Sciatic nerve (tissue), 2 donors: ENCODE results near the gene SMIM5. TPM values are rescaled to one million over a fixed set of nuclear protein-coding genes. Genes with fewer than 3 reads are reported as not detected.

ENCODE experiments used
- ATAC-seq: fragments of 200-7000 bp; cut with Tn5 transposase; one replicate; pipeline ENCODE4 v1.9.1; 2020; ENCODE audit warnings: mild to moderate bottlenecking, moderate library complexity
- DNase-seq: peaks from one replicate; pipeline ENCODE4 v3.0.0-alpha.2; 2020; ENCODE audit warnings: low spot score
- intact Hi-C: fragments of 100-400 bp; cut with DNase I; formaldehyde crosslinking; loops from one replicate; pipeline ENCODE4 v1.14.2; 2022
- total RNA-seq: library from RNA; stranded (reverse); fragmentation: NEBNext Ultra II Directional; extraction: Animal tissue kit (Norgen Biotek cat#: 25700); gene quantifications from one replicate; pipeline ENCODE4 v1.2.1, GENCODE V29; 2021
- donor health status: DM: no; HTN: no; CAD: no.
- donor health status: DM: no; HTN: no; CAD: no.

The SMIM5 gene
- total RNA-seq, 1 donor from 2014 or later = 12.5 TPM

DNA sequence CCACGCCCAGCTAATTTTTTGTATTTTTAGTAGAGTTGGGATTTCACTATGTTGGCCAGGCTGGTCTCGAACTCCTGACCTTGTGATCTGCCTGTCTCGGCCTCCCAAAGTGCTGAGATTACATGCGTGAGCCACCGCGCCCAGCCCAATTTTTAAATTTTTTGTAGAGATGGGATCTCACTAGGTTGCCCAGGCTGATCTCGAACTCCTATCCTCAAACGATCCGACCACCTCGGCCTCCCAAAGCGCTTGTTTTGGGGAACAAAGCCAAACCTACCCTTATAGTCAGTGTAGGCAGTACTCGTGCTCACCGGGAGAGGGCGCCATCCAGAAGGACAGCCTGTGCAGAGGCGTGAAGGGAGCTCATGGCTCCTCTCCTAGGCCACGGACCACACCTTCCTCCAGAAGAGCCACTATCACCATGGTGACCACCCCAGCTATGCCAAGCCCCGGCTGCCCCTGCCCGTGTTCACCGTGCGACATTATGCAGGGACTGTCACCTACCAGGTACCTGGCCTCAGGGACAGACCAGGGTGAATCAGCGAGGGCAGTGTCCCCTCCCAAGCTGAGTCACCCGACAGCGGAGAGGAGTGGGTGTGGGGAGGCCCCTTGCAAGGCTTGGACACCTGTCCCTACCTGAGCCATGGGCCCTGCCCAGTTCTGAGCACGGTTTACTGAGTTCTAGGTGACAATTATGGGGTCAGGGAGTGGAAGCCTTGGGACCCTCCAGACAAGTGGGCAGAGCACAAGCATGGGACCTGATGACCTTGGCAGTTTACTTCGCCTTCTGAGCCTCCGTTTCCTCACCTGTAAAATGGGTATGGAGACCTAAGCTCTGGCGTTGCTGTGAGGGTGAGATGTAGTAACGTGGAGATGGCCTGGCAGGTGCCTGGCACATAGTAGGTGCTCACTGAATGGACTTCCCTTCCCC, 31.9 kb upstream of the SMIM5 start:
- DNase-seq = peak; percentile 67
- intact Hi-C loops = no loop called here
- ATAC-seq = peak; percentile 56

DNA sequence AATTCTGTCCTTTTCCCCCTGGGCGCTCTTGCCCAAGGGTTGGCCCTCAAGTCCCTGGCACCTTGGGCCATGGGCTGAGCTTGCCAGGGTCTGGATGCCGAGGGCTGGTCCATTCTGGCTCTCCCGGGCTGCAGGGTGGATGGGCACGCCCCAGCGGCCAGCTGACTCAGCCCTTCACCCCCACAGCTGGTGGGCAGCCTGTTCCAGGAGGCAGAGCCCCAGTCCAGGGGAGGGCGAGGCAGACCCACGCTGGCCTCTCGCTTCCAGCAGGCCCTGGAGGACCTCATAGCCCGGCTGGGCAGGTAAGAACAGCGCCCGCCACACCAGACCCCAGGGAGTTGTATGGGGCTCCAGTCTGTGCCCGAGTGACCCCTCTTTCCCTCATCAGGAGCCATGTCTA, 30.6 kb upstream of the SMIM5 start:
- intact Hi-C loops = no loop called here
- ATAC-seq = peak; percentile 11

DNA sequence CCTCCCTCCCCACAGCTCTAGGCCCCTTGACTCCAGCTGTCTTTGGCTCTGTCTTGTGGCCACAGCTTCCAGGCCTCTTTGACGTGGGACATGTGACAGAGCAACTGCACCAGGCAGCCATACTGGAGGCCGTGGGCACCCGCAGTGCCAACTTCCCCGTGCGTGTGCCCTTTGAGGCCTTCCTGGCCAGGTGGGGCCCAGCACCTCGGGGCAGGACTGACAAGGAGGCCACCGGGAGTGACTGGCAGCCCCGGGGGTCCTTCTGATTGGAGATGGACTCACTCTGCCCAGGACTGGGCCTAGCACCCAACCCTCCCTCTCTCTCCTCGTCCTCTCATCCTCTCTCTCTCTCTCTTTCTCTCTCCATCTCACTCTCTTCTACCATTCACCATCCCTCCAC, 30.1 kb upstream of the SMIM5 start:
- intact Hi-C loops = no loop called here

More for the DNA sequence above, 30.6 kb upstream of the SMIM5 start:
- DNase-seq = no peak

DNA sequence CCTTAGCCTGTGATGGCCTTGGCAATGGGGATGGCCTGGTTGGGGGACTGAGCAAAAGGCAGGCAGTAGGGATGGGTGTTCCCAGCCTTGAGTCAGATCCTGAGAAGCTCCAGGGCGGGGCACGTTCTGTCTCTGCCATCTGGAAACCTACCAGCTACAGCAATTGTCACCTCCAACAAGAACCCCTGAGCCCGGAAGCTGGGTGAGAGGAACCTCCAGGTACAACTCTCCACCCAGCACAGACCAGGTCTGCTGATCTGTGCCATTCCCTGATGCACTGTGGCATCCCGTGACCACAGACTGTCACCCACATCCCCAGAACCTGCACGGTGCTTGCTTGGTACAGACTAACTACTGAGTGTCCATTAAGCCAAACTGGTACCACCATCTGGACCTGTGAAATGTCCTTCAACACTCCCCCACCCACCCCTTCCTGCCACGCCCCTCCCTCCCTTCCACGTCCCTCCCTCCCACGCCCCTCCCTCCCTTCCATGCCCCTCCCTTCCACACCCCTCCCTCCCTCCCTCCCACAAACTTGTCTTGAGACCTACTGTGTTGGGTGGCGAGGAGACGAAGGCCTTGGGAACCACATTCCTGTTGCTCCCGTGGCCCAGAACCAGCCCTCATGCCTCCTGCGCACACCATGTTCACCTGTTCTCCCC, 29.1 kb upstream of the SMIM5 start:
- ATAC-seq (no peak), DNase-seq (no peak)
- intact Hi-C loops = no loop called here

More for the DNA sequence above, 30.1 kb upstream of the SMIM5 start:
- DNase-seq (no peak), ATAC-seq (no peak)

DNA sequence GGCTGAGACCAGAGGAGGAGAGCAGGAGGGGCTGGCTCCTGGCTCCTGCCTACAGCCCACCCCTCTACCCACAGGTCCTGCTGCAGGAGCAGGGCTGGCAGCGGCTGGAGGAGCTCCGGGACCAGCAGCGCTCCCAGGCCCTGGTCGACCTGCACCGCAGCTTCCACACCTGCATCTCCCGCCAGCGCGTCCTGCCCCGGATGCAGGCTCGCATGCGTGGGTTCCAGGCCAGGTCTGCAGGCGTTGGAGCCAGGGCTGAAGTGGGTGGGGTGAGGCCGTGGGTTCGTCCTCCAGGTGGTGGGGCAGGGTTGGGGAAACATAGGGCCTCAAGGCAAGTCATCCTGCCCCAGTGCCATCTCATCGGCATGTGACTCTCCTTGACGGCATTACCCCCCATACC, 27.4 kb upstream of the SMIM5 start:
- intact Hi-C loops = no loop called here
- ATAC-seq (no peak), DNase-seq (no peak)

DNA sequence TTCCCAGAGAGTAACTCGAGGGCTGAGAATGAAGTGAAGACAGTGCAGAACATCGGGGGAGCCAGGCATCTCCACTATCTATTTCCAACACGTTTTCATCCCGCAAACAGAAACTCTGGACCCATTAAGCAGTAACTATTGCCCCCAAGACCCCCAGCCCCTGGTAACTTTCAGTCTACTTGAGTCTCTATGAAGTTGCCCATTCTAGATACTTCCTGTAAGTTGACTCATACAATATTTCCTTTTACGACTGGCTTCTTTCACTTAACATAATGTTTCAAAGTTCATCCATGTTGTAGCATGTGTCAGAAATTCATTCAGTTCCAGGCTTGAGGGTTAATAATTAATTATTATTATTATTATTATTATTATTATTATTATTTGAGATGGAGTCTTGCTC, 26.1 kb upstream of the SMIM5 start:
- intact Hi-C loops = no loop called here
- ATAC-seq (no peak), DNase-seq (no peak)

DNA sequence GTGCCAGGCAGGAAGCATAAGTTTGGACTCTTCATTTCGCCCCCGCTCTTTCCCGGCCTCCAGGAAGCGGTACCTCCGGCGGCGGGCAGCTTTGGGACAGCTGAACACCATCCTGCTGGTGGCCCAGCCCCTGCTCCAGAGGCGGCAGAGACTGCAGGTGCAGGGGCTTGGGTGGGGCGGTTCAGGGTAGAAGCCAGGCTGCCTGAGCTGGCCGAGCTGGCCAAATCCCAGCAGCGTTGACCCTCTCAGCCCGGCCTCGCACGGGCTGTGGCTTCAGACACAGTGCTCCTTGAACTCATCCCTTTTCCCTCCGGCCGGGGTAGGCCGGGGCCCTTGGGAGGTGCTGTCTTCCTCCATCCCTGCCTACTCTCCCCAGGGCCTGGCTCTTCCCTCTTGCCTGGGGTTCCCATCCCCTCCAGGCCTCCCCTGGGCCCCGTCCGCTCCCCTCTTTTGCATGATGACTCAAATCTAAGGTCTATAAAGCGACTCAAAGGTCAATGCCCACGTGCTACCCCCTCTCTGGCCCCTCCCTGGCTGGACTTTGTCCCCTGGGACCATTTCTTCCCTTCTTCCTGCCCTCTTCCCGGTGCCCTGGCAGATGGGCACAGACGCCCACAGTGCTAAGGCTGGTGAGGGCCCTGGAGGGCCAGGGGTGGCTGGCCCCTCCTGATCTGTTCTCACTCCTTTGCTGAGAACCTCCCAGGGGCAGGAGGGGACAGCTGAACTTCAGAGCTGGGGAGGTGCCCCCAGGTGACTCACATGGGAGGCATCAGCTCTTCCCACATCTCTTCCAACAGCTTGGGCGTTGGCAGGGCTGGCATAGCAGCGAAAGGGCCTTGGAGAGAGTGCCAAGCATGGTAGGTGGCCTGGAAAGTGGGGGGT, 22.9 kb upstream of the SMIM5 start:
- ATAC-seq (no peak), DNase-seq (no peak)
- intact Hi-C loops = no loop called here

DNA sequence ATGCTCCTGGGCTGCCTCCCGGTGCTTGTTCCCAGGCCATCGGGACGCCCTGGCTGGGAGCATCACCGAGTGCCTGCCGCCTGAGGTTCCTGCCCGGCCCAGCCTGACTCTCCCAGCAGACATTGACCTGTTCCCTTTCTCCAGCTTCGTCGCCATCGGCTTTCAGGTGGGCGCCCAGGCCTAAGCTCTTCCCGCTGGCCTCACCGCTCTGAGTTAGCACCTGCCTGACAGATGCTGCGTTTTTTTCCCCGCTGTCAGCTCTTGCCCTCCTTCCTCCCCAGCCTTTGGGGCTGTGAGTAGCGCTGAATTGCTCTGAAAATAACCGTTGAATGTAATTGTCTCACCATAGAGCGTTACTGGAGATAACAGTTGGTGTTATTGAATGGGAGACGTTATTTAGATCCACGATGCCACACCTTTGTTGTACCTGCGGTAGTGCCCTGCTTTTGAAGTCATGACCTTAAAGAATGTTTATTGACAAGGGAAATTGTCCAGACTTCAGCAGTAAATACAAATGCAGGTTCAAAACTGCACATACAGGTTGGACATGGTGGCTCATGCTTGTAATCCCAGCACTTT, 21.3 kb upstream of the SMIM5 start:
- ATAC-seq (no peak), DNase-seq (no peak)
- intact Hi-C loops = no loop called here

DNA sequence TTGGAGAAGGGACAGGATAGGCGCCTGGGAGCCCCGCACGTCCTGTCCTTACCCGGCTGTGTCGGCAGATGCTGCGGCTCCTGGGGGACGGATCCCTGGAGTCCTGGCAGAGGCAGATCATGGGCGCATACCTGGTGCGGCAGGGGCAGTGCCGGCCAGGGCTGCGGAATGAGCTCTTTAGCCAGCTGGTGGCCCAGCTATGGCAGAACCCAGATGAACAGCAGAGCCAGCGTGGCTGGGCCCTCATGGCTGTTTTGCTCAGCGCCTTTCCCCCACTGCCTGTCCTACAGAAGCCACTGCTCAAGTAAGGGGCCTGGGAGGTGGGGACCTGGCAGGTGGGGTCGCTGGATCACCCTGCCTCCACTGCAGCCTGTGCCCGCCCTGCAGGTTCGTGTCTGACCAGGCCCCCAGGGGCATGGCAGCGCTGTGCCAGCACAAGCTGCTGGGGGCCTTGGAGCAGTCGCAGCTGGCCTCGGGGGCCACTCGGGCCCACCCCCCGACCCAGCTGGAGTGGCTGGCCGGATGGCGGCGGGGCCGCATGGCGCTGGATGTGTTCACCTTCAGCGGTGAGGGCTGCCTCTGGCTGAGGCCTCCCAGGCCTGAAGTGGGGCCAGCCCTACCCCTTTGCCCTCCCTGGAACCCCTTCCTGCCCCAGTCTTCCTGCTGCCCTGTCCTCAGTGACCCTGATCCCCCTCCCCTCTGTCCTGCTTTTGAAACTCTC, 20.2 kb upstream of the SMIM5 start:
- DNase-seq (no peak), ATAC-seq (no peak)
- intact Hi-C loops = no loop called here

DNA sequence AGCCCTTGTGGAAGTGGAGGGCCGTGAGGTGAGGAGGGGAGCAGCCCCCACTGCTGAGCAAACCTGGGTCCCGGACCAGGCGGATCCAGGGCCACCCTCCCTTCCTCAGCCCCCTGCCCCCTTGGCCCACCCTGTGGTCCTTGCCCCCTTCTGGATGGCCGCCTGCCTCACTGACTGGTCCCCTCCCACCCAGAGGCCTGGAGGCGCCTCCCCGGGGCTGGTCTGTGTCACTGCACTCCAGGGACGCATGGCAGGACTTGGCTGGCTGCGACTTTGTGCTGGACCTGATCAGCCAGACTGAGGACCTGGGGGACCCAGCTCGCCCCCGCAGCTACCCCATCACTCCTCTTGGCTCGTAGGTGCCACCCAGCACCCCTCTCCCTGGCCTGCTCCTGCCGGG, 19.2 kb upstream of the SMIM5 start:
- intact Hi-C loops = no loop called here
- no peak for DNase-seq
- ATAC-seq = no peak

DNA sequence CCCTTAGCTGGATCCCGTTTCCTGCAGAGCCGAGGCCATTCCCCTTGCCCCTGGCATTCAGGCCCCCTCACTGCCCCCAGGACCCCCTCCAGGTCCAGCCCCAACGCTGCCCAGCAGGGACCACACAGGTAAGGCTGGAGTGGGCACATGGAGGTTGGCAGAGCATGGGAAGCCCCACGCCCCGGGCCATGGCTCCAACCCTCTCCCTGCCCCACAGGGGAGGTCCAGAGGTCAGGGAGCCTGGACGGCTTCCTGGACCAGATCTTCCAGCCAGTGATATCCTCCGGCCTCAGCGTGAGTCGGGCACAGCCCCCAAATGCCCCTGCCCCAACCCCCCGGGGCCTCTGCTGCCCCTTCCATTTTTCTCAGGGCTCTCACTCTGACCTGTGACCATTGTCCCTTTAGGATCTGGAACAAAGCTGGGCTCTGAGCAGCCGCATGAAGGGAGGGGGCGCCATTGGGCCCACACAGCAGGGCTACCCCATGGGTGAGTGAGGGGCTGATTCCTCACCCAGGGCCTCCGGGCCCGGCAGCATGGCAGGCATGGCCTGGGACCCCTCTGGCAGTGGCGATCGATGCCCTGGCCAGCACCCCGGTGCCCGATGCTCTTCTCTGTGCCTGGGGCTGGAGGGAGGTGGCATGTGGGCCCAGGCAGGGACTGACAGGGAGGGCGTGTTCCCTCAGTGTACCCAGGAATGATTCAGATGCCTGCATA, 18.5 kb upstream of the SMIM5 start:
- ATAC-seq = no peak
- no peak for DNase-seq
- intact Hi-C loops = no loop called here

DNA sequence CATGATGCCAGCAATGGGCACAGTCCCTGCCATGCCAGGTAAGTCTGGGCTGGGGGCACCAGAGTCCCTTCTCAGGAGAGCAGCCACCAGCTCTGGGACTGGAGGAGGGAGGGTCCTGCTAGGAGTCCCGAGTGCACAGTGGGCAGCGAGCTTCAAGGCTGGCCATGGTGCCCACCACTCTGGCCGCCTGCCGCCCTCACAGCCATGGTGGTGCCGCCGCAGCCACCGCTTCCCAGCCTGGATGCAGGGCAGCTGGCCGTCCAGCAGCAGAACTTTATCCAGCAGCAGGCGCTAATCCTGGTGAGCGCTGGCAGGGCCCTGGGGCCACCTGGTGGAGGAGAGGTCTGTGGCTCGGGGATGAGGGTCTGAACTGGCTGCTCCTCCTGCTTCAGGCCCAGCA, 17.9 kb upstream of the SMIM5 start:
- intact Hi-C loops = no loop called here
- no peak for DNase-seq
- no peak for ATAC-seq

DNA sequence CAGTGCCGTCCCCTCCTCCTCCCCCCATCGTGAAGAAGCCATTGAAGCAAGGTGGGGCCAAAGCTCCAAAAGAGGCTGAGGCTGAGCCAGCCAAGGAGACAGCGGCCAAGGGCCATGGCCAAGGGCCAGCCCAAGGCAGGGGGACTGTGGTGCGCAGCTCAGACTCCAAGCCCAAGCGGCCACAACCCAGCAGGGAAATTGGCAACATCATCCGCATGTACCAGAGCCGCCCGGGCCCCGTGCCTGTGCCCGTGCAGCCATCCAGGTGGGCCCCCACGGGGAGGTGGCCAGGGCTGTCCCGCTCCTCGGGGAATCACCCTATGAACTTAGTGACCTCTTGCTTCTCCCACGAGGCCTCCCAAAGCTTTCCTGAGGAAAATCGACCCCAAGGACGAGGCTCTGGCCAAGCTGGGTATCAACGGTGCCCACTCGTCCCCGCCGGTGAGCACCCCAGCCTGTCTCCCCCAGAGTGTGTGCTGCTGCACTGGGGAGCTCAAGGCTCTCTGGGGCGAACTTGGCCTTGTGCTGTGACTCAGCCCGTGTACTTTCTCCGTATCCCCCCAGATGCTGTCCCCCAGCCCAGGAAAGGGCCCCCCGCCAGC, 16.6 kb upstream of the SMIM5 start:
- intact Hi-C loops = no loop called here
- no peak for DNase-seq
- no peak for ATAC-seq

DNA sequence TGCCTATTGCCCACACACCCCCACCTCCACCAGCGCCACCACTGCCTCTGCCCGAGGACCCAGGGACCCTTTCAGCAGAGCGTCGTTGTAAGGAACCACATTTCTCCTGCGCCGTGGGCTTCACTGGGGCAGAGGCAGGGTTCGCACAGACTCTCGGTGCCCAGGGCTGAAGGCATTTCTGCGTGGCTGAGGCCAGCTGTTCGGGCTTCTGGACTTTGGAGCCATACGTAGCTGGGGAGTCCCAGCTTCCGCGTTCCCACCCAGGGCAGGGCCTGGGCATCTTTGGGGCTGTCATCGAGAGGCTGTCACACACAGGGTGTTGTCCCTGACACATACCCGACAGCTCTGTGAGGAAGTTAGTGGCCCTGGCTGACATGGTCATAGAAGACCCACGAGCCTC, 16.0 kb upstream of the SMIM5 start:
- ATAC-seq (no peak), DNase-seq (no peak)
- intact Hi-C loops = no loop called here

DNA sequence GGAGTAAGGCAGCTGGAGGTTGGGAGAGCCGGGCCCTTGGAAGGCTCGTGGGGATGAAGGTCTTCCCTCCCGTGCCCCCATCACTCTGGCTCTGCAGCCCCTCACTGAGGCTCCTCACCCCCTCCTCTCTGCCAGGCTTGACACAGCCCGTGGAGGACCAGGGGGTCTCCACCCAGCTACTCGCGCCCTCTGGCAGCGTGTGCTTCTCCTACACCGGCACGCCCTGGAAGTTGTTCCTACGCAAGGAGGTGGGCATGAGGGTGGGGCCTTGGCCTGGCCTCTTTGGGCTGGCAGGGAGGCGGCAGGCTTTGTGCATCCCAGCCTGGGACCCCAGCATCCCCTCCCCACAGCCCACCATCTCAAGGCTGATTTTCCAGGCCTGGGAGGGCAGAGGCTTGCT, 15.6 kb upstream of the SMIM5 start:
- intact Hi-C loops = no loop called here
- ATAC-seq (no peak), DNase-seq (no peak)

DNA sequence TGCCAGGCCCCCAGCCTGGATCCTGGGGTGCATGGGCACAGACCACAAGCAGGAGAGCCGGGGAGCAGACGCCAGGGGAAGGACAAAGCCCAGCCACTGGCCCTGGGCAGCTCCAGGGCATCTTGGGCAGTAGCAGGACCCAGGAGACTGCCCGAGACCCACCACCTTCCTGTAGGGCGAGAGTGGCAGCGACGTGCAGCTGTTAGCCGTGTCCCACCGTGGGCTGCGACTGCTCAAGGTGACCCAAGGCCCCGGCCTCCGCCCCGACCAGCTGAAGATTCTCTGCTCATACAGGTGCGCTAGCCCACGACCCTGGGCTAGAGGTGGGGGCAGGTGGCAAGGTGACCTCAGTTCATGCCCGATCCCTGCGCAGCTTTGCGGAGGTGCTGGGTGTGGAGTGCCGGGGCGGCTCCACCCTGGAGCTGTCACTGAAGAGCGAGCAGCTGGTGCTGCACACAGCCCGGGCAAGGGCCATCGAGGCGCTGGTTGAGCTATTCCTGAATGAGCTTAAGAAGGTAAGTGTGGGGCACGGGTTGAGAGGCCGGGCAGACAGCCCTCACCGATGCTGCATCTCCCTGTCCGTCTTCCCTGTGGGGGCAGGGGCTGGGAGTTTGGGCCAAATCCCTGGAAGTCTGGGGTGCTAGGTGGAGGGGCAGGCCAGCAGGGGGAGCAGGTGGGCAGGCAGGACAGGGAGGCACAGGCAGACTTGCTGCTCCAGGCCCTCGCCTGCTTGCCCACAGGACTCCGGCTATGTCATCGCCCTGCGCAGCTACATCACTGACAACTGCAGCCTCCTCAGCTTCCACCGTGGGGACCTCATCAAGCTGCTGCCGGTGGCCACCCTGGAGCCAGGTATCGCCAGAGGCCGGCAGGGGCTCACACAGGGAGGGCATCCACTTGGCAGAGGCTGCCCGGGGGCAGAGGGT, 13.5 kb upstream of the SMIM5 start:
- ATAC-seq (no peak), DNase-seq (no peak)
- intact Hi-C loops = no loop called here

DNA sequence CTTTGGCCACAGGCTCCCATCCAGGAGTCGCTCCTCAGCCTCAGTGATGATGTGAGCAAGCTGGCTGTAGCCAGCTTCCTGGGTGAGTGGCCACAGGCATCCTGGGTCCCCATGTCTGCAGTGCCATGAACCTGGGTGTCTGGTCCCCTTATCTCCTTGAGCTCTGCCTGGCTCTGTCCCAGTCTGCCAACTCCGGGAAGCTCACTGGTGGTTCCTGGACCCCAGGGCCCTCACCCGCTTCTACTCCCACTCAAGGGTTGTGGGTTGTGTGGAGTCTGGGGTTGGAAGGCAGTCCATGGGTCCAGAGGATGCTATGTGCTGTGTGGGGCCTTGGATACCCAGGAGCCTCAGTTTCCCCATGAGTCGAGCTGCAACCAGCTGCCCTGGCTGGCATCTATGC, 11.7 kb upstream of the SMIM5 start:
- DNase-seq = no peak
- intact Hi-C loops = no loop called here
- ATAC-seq = no peak
